Measurements from ENCODE around the gene OSBPL1A.
A peak's percentile ranks its signal among the peaks of the same experiment; 100 is the strongest.

Gene OSBPL1A

DNA sequence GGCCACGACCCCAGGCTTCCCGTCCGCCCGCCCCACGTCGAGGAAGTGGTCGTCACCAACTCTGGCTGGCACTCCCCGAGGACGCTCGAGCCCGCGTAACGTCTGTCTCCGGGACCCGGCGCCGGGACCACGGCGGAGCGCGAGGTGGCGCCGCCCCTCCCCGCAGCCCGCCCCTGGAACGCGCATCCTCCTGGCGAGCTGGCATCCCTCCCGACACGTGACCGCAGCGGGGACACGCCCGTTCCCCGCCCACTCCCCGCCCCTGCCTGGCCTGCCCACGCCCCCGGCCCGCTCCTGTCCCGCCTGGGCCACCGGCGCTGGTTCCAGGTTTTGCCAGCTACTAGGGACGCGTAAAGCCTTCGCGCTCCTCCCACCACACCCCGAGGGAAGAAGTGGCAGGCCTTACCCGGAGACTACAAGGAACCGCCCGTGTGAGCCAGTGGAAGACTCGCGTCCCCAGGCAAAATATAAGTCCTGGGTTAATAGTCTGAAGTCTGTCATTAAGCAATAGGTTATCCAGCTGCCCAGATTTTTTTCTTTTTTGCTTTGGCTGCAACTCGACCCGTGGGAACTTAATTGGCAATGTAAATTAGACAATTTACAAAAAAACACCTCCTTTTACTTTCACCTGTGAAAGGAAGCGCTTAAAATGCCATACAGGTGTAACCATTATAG, at the start of gene OSBPL1A:
Gene OSBPL1A (minus strand): TSS at position 131 of the 675 bp plus-strand sequence. CDS start 20,291 bp downstream, outside the sequence.
- peak; percentile 89 for DNase-seq

DNA sequence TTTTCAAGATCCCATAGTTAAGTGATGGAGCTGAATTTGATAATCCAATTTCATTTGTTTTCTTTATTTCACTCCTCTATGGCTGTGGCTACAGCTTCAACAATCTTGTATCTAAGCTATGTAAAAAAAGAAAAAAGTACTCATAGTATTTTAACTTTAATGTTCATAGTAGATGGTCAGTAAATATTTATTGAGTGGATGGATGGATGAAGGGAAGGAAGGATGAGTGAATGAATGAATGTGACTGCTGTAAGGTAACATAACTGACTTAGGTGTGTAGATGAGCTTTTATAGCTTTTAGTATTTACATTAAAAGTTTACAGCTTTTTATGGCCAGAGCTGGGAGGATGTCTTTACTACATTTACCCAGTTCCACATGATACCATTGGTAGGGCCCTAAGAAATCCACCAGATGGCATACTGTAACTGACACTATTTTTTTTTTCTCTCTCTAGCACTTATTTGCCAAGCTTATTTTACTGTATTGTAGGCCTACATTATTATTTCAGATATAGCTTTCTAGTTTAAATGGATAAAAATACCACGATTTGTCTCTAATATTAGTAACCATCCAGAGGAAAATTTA, 49.4 kb upstream of the OSBPL1A start:
- no peak for DNase-seq

DNA sequence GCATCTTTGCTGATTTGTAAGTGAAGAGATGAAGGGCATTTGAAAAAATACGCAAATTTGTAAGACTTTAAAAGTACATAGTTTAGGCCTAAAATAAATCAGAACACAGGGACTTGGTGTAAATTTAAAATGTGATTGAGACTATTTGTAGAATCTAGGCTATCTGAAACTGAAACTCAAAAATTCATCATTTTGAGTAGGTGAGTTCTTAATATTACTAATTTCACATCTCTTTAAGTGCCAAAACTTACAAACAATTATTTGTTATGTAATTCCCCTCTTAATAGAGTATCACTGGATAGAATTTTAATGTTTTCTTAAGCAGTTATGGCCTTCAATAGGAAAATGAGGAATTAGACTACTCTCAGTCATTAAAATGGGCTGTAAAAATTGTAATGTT, 48.8 kb upstream of the OSBPL1A start:
- DNase-seq = no peak

DNA sequence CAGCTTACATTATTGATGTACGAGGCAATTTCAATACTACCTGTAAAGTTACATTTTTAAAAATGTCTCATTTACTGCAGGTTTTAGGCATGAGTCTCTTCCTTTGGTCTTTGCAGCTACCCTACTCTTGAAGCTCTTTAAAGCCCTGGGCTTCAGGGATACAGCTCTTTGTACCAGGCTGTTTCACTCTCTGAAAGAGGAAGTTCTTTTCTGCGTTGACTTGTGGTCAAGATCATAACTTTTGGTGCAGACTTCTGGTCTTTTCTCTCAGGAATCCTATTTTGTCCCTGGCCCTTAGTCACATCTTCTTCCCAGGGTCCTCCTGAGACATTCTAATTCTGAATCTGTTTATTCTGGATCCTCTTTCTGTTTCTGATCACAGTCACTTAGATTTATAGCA, 46.2 kb upstream of the OSBPL1A start:
- DNase-seq = no peak

DNA sequence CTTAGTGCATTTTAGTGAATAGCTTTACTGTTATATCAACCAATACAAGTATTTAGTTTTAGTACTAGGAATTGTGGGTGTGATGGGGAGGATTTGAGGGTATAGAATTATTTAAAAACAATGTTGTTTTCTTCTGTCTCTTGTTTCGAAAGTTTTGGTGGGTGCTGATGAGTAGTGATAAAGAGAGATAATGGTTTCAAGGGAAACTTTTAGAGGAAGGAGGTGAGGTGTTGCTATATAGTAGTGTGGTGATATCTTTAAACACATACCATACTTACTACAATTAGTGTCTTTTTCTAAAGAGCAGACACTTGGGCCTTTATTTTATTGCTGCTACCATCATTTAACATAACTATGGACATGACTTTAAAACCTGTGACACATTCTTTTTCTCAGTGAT, 39.3 kb upstream of the OSBPL1A start:
- no peak for DNase-seq

DNA sequence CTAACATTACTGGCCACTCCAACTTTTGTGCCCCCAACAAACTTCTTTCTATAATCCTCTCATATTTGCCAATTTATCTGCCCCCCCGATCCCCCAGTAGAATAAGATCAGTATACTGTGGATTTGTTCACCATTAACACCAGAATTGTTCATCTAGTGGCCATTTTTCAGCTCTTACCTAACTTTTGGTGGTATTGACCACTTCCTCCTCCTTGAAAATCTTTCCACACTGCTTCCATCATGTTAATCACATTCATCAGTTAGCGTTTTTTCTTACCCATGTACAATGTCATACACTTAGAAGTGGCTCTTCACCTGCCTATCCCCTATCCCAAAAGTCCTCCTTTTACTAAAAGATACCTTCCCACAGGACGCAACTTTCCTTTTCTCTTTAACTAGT, 35.0 kb upstream of the OSBPL1A start:
- DNase-seq = no peak

DNA sequence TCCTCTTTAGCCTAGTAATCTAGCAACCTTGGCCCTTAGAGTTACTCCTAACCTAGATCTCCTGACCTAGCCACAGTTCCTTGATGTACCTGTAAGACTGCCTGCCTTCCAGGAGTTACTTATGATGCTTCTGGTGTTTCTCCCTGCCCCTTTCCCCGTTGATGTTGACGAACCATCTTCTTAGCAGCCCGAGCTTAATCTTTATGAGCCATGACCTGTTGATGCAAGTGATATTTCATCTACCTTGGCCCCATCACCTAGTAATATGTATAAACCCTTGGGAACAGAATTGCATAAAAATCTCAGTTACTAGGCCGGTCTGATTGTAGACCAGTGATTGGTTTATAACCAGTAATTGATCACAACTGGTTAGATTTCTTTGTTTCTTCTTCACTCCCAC, 31.6 kb upstream of the OSBPL1A start:
- DNase-seq = no peak

DNA sequence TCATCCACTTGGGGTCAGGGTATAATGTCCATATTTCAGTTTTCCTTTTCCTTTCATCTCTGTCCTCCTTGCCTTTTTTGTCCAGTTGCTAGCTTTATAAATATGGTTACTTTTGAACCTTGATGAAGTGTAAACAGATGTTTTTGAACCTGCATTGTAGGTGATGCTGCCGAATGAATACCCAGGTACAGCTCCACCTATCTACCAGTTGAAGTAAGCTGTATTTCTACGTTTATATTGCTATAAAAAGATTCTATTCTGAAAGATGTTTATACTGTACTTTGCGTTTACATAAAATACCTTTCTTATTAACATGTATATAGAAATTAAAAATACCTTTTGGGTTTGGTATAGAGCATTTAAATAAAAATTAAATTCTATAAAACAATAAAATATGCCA, 31.1 kb upstream of the OSBPL1A start:
- DNase-seq = no peak

DNA sequence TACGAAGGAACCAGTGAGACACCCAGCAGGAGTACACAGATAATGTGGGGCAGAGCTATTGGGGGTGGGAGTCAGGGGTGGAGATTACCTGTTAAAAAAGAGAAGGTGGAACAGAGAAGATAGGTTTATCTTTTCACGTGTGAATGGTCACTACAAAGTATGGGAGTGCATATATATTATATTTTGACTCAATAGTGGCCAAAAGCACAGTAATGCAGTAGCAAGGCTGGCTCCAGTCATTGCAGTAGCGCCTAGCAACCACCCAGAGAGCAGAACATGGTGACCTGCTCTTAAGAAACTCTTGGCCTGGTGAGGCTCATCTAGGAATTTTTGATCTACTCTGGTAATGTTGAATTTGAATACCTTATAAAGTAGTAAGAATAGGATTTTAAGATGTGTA, 29.9 kb upstream of the OSBPL1A start:
- no peak for DNase-seq

DNA sequence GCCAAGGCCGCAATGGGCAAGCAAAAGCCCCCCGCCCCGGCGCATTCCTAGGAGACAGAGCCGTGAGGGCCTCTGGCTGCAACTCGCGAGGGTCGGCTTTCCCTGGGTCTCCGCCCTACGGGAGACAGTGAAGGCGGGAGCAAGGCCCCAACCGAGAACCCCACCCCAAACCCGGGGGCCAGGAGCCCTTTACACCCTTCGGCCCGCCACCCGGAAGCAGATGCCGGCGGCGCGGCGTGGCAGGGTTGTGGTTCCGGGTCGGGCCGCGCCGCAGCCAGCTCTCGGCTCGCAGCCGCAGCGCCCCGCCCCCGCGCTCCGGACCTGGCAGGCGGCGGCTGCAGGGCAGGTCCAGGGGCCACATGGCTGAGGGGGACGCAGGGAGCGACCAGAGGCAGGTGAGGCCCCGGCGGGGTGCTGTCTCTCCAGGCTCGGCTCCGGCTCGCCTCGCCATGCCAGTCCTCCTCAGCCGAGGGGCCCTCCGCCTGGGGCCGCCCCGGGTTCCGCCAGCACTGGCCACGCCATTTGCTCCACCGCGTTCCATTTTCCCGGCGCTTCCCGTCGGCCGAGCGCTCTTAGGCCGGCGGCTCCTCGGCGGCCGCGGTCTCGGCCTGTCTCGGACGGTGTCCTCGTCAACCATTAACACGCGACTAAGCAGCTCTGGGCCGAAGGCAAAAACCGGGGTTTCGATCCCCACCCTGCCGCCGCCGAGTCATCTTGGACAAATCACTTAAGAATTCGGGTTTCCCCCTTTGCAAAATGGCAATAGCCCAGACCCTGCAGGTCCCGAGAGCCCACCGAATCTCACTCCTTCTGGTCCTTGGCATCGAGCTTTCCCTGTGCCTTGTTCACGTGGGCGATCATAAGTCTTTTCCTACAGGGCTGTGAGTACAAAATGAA, 29.0 kb upstream of the OSBPL1A start, which contains the start of gene IMPACT:
Gene IMPACT (plus strand): TSS at position 273 of the 897 bp plus-strand sequence. CDS start 87 bp downstream, at position 360.
- peak; percentile 83 for DNase-seq

DNA sequence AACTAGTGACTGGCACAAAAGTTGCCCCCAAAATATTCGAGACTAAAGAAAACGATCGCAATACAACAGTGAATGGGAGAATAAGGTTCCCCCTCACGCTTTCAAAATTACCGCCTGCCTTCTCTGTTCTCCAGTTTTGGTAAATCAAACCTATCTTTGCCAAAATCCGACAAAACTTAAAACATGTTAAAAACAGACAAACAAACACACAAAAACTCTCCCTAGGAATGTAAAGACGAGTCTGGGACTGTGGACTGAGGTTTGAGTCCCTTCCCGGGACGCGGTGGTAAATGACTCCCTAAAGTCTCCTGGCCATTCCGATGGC, 28.4 kb upstream of the OSBPL1A start:
- DNase-seq = no peak

DNA sequence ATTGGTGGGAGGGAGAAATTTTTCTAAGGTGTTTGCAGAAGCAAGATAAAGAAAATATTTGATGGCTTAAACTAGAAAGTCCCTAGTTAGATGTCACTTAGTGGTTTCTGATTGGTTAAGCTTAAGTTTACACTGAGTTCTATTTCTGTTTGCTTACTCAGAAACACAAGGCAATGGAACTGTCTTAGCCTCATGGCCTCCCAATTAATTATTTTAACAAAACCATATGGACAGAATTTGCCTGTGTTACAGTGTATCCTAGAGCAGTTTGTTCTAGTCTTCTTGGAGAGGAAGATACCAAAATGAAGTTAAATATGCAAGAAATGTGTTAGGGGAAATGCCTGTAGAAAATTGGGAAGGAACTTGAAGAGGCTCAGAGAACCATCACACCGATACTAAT, 24.2 kb upstream of the OSBPL1A start:
- DNase-seq = no peak

DNA sequence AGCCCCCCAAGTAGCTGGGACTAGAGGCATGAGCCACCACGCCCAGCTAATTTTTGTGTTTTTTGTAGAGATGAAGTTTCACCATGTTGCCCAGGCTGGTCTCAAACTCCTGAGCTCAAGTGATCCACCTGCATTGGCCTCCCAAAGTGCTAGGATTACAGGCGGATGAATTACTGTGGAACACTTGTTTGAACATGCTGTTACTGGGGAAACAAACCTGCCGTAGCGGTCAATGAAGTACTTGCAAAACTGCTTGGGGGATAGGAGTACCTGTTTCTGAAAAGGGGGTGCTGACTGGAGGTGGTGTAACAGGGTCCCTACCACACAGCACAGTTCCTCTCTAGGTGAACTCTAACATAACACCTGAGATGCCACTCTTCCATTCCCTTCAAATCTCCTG, 22.9 kb upstream of the OSBPL1A start:
- no peak for DNase-seq

DNA sequence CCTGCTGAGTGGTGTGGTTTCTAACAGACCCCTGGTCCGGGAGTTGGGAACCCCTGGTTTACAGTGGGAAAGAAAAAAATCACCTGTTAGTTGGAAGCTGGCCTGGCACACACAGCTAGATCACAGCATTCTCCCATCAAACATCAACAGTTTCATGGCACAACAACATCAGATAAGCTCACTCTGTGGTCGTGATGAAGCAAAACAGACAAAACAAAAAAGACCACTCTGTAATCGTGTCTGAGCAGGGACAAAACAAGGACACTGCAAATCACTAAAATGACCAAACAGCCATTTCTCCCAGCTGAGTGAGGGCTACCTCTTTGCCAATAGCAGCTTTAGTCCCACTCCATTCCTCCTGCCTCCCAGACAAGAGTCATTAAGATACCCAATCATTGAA, 19.9 kb upstream of the OSBPL1A start:
- no peak for DNase-seq

DNA sequence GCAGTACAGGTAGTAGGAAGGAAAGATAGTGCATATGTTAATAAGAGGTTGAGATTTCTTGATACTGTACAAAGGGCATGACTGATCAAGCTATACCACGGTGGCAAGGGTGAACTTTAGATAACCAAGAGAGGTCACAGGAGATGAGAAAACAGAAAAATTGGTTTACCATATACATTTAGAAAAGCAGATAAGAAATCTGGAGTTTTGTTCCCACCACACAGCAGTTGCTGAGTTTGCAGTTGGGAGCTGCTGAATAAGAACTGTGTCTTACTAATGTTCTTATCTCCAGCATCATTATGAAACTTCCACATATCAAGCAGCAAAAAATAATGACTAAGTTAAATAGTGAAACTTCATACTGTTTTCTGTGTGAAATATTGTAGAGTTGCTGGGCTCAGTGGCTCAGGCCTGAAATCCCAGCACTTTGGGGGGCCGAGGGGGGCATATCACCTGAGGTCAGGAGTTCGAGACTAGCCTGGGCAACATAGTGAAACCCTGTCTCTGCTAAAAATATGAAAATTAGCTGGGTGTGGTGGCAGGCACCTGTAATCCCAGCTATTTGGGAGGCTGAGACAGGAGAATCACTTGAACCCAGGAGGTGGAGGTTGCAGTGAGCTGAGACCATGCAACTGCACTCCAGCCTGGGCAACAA, 16.9 kb upstream of the OSBPL1A start:
- no peak for DNase-seq

DNA sequence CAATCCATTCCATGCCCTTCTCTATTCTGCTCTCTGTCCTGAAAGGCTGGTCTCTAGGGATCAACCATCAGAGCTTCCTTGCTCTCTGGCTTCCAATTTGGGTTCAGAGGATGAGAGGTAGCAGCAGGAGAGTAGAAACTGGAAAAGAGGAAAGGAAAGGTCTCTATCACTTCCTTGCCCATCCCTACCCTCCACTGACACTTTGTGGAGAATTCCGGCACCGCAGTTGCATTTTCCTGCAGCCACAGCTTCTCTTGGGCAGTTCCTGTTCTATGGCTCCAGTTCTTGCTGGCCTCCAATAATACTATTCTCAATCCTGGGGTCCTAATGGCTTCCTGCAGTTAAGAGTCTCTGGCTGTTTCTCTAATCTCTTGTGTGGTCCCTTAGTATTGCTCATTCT, 15.5 kb upstream of the OSBPL1A start:
- peak; percentile 23 for DNase-seq

DNA sequence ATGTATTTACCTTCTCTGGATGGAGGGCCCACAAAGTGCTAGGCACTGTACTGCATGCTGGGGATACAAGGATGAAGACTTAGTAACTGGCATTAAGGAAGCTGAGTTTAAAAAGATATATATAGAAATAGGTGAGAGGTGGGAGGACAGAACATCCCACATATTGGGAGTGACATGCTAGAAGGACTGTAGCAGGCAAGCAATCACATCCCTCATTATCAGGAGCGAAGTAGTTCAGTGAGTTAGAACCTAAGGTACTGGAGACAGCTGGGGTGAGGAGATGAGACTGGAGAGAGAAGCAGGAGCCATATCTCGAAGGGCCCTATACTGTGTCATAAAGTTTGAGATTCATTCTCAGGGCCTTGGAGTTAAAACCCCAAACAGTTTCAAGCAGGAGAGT, 10.9 kb upstream of the OSBPL1A start:
- no peak for DNase-seq

DNA sequence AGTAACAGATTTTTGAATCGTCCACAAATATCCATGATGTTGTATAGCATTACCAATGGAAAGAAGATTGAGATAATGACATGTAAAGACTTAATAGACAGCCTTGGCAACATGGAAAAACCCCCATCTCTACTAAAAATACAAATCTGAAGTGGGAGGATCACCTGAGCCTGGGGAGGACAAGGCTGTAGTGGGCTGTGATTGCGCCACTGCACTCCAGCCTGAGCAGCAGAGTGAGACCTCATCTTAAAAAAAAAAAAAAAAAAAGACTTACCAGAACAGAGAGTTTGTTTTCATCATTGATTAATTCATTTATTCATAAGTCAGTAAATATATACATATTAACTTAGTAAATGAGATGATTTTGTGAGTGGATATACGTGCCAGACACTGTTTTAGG, 7.0 kb upstream of the OSBPL1A start:
- DNase-seq = no peak

DNA sequence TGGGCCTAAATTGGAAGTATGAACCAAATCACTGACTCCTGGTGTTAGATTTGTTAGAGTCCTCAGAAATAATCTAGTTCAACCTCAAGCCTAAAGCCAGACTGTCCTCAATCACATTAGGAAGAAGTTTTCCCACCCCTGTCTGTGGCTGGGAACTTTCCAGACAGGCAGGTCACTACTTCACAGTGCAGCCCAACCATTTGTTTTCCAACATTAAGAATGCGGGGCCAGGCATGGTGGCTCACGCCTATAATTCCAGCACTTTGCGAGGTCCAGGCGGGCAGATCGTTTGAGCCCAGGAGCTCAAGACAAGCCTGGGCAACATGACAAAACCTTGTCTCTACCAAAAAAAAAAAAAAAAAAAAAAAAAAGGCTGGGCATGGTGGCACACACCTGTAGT, 5.5 kb upstream of the OSBPL1A start:
- no peak for DNase-seq

DNA sequence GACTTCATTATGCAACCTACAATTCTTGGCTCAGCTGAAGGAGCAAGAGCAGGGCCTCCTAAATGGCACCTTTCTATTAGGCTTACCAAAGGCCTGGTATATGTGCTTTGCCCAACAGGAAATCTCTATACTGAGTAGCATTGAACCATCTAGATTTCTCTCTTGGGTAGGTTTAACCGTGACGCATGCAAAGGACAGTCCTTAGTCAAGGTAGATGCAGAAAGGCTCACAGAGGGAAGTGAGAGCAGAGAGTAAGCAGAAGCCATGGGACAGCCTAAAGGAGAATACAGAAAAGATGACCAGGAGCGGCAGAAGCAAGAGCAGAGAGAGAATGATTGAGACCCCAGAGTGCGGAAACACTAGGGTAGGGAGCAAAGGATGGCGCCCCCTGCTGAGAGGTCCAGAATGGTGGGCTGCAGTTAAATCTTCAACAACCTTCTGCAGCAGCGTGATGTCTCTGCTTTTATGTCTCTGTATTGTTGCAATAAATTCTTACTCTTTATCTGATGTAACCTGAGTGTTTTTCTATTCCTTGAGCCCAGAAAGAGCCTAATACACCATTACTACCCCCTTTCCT, 4.7 kb upstream of the OSBPL1A start:
- no peak for DNase-seq

DNA sequence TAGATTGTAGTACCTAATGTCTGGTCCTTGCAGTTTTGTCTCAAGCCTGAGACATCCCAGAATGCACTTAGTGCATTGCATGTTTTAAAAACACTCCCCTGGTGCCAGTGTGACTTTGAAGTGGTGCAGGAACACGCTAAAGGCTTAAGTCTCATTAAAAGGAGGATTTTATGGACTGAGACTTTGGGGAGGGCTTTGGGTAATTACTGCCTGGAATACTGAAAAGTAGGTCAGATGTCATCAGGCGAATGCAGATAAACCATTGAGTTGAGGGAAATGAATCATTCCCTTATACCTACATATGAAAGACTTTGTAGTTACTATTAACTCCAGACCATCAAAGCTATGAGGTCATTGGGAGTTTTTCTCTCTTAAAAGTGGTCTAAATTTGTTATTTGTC, 3.0 kb upstream of the OSBPL1A start:
- DNase-seq = no peak

DNA sequence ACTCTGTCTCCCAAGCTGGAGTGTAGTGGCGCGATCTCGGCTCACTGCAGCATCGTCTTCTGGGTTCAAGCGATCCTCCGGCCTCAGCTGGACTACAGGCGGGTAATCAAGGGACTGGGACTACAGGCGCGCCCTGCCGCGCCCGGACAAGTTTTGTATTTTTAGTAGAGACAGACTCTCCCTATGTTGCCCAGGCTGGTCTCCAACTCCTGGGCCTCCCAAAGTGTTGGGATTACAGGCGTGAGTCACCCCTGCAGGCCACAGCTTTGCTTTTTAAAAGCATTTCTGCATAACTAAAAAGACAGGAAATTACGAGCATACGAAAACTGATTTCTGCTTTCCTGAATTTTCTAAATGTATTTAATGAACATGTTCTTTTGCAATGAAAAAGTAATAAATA, 916 bp upstream of the OSBPL1A start:
- DNase-seq = peak; percentile 47

DNA sequence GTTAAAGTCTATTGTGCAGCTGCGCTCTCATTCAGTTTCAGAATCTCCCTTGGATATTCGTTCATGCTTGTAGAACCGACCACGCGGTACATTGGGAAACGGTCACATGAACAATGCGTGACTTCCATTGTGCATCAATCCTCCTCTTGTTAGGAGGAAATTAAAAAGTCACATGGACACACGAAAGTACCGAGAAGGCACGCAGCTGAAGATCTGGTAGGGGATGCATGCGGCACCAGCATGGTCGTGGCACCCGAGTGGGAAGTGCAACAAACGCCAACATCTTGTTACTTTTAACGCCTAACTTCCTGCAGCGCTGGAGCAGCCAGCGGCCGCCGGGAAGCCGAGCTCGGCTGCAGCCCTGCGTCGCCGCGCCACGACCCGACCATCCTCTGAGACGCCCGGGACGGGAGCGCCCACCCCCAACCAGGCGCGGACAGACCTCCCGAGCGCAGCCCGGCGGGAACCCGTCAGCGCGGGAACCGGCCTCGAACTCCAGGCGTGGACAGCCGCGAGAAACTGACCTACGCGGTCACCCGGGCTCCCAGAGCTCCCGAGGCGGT, 412 bp downstream of the OSBPL1A start:
- DNase-seq = peak; percentile 63

Measured in fibroblast of upper back skin (primary cell).